Neural progenitor cell (in vitro differentiated cells): Measurements from ENCODE around the gene ACOT6. TPM values are rescaled to one million over a fixed set of nuclear protein-coding genes. Genes with fewer than 3 reads are reported as not detected.
"Not testable (repeated sequence)": the region's sequence is repeated elsewhere in the genome, so short reads cannot be mapped to it uniquely, and the experiment has no call there.

Experiments used
- DNase-seq: peaks from one replicate; pipeline ENCODE4 v3.0.0-alpha.2; 2016; ENCODE audit warnings: low spot score
- H2AFZ ChIP-seq: fragments of 200-600 bp; sonication (generic); replicated peaks from 2 replicates; pipeline ENCODE4 v1.6.1; 2016; ENCODE audit warnings: antibody characterized with exemption
- H3F3A ChIP-seq: fragments of 200-600 bp; sonication (generic); 2 replicates; pipeline ENCODE4 v1.6.1; 2016; ENCODE audit warnings: antibody characterized with exemption, low read depth
- H3K27ac ChIP-seq: fragments of 200-600 bp; sonication (generic); 2 replicates; pipeline ENCODE4 v1.5.1; 2016; ENCODE audit warnings: mild to moderate bottlenecking
- H3K27me3 ChIP-seq: fragments of 200-600 bp; sonication (generic); 2 replicates; pipeline ENCODE4 v1.6.1; 2016; ENCODE audit warnings: mild to moderate bottlenecking, moderate library complexity
- H3K36me3 ChIP-seq: fragments of 200-600 bp; sonication (generic); 2 replicates; pipeline ENCODE4 v1.5.1; 2016
- H3K4me1 ChIP-seq: fragments of 200-600 bp; sonication (generic); 2 replicates; pipeline ENCODE4 v1.6.1; 2016; ENCODE audit warnings: mixed run types
- H3K4me2 ChIP-seq: fragments of 200-600 bp; sonication (generic); 2 replicates; pipeline ENCODE4 v1.6.1; 2016
- H3K4me3 ChIP-seq: fragments of 200-600 bp; sonication (generic); 2 replicates; pipeline ENCODE4 v1.5.1; 2016
- H3K79me2 ChIP-seq: fragments of 200-600 bp; sonication (generic); 2 replicates; pipeline ENCODE4 v1.6.1; 2016; ENCODE audit warnings: low read depth
- H3K9ac ChIP-seq: fragments of 200-600 bp; sonication (generic); 2 replicates; pipeline ENCODE4 v1.6.1; 2016
- H3K9me3 ChIP-seq: fragments of 200-600 bp; sonication (generic); 2 replicates; pipeline ENCODE4 v1.5.1; 2016; ENCODE audit warnings: low read depth
- H4K20me1 ChIP-seq: fragments of 200-600 bp; sonication (generic); 2 replicates; pipeline ENCODE4 v1.6.1; 2016; ENCODE audit warnings: low read depth
- H3K27ac Mint-ChIP-seq: 3 replicates; pipeline ENCODE4 v1.8.0; 2021; ENCODE audit warnings: mixed read lengths
- H3K27me3 Mint-ChIP-seq: 2 replicates; pipeline ENCODE4 v1.8.0; 2022; ENCODE audit warnings: low read depth, mild to moderate bottlenecking, inconsistent platforms, moderate library complexity, mixed read lengths; ENCODE audit not compliant: insufficient read depth
- H3K36me3 Mint-ChIP-seq: 3 replicates; pipeline ENCODE4 v1.8.0; 2021; ENCODE audit warnings: mixed read lengths
- H3K4me1 Mint-ChIP-seq: 3 replicates; pipeline ENCODE4 v1.8.0; 2021; ENCODE audit warnings: mixed read lengths
- H3K4me3 Mint-ChIP-seq: 3 replicates; pipeline ENCODE4 v1.8.0; 2021; ENCODE audit warnings: mild to moderate bottlenecking, moderate library complexity, mixed read lengths
- H3K9me3 Mint-ChIP-seq: 3 replicates; pipeline ENCODE4 v1.8.0; 2020; ENCODE audit warnings: mixed read lengths
- CTCF ChIP-seq: fragments of 200-600 bp; sonication (generic); IDR thresholded peaks from 2 replicates; pipeline ENCODE4 v1.5.1; 2017; ENCODE audit warnings: antibody characterized with exemption, mild to moderate bottlenecking
- EZH2 ChIP-seq: fragments of 200-600 bp; sonication (generic); IDR thresholded peaks from 2 replicates; pipeline ENCODE4 v1.6.1; 2017; ENCODE audit warnings: antibody characterized with exemption, mild to moderate bottlenecking, moderate library complexity
- EZH2phosphoT487 ChIP-seq: fragments of 200-600 bp; sonication (generic); IDR thresholded peaks from 2 replicates; pipeline ENCODE4 v1.6.1; 2017; ENCODE audit warnings: antibody characterized with exemption
- total RNA-seq: library from RNA; depleted of rRNA; stranded (reverse); fragments of >200 nt; gene quantifications from 2 replicates; pipeline ENCODE4 v1.2.3, GENCODE V29; 2015; ENCODE audit warnings: low replicate concordance

ACOT6 gene, protein sequence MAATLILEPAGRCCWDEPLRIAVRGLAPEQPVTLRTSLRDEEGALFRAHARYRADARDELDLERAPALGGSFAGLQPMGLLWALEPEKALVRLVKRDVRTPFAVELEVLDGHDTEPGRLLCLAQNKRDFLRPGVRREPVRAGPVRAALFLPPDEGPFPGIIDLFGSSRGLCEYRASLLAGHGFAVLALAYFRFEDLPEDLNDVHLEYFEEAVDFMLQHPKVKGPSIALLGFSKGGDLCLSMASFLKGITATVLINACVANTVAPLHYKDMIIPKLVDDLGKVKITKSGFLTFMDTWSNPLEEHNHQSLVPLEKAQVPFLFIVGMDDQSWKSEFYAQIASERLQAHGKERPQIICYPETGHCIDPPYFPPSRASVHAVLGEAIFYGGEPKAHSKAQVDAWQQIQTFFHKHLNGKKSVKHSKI
- total RNA-seq: not detected in 2 replicates

GRCh38 chr14:73612339-73613045 is at the start of gene ACOT6:
Gene ACOT6 (plus strand): TSS chr14:73612517. CDS start chr14:73612572, 55 bp downstream.
- H3K4me2 ChIP-seq: peak within 1 kb of the TSS; percentile 82
- peaks cover 69% of the 10 kb centered on the region for H3K27me3 ChIP-seq
- H3K4me1 ChIP-seq: no peaks in the 10 kb centered on the region
- H3F3A ChIP-seq: peaks cover 17% of the 10 kb centered on the region
- Mint-ChIP-seq H3K27me3 (peaks cover 23% of the 10 kb centered on the region), H3K27ac (no peak within 1 kb of the TSS), H3K36me3 (no peaks in the 10 kb centered on the region), H3K9me3 (peaks cover 3% of the 10 kb centered on the region), H3K4me1 (peaks cover 14% of the 10 kb centered on the region), H3K4me3 (peak within 1 kb of the TSS; percentile 92)
- H3K27ac ChIP-seq: no peak within 1 kb of the TSS
- H3K9ac ChIP-seq: peak within 1 kb of the TSS; percentile 57
- H2AFZ ChIP-seq: peak within 1 kb of the TSS; percentile 98
- DNase-seq: peak; percentile 90
- TF ChIP-seq EZH2 (peak; percentile 85), EZH2phosphoT487 (peak; percentile 72), CTCF (no peak)
- no peaks in the 10 kb centered on the region for H3K36me3 ChIP-seq
- H4K20me1 ChIP-seq: no peaks in the 10 kb centered on the region
- no peaks in the 10 kb centered on the region for H3K79me2 ChIP-seq
- peak within 1 kb of the TSS; percentile 84 for H3K4me3 ChIP-seq
- no peaks in the 10 kb centered on the region for H3K9me3 ChIP-seq

DNA sequence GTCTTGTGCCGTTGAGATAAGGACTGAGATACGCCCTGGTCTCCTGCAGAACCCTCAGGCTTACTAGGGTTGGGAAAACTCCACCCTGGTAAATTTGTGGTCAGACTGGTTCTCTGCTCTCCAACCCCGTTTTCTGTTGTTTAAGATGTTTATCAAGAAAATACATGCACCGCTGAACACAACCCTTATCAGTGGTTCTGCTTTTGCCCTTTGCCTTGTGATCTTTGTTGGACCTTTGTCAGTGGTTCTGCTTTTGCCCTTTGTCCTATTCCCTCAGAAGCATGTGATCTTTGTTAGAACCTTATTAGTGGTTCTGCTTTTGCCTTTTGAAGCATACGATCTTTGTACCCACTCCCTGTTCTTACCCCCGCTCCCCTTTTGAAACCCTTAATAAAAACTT is 49.6 kb upstream of the ACOT6 start:
- H3K36me3 Mint-ChIP-seq, H2AFZ ChIP-seq, H3K4me3 ChIP-seq, H3K79me2 ChIP-seq, H3K9ac ChIP-seq, H3K4me3 Mint-ChIP-seq, H4K20me1 ChIP-seq, H3K4me1 ChIP-seq, H3K27ac Mint-ChIP-seq, H3K27ac ChIP-seq, H3K4me2 ChIP-seq, H3K9me3 ChIP-seq, H3K27me3 Mint-ChIP-seq, DNase-seq, H3K27me3 ChIP-seq, H3F3A ChIP-seq, H3K36me3 ChIP-seq: not testable (repeated sequence)
- H3K4me1 Mint-ChIP-seq: peaks cover 14% of the 10 kb centered on the region
- peaks cover 15% of the 10 kb centered on the region for H3K9me3 Mint-ChIP-seq

GRCh38 chr14:73566431-73566830 is 45.9 kb upstream of the ACOT6 start:
- H4K20me1 ChIP-seq, H3K27ac Mint-ChIP-seq, DNase-seq, H3K27me3 Mint-ChIP-seq, H3K9me3 ChIP-seq, H3K4me1 ChIP-seq, H3K9ac ChIP-seq, H3K4me3 Mint-ChIP-seq, H3K27ac ChIP-seq, H3K79me2 ChIP-seq, H3K36me3 Mint-ChIP-seq, H3K4me3 ChIP-seq, H2AFZ ChIP-seq, H3K36me3 ChIP-seq, H3K27me3 ChIP-seq, H3F3A ChIP-seq, H3K4me2 ChIP-seq: not testable (repeated sequence)
- peaks cover 30% of the 10 kb centered on the region for H3K4me1 Mint-ChIP-seq
- peaks cover 17% of the 10 kb centered on the region for H3K9me3 Mint-ChIP-seq

DNA sequence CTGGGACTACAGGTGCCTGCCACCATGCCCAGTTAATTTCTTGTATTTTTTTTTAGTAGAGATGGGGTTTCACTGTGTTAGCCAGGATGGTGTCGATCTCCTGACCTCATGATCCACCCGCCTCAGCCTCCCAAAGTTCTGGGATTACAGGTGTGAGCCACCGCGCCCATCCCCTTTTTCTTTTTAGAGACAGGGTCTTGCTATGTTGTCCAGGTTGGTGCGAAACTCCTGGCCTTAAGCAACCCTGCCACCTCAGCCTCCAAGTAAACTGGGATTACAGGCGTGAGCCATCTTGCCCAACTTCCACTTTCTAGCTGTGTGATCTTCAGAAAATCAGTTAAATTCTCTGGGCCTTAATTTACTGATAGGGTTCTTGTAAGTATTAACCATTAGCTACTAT is 45.4 kb upstream of the ACOT6 start:
- H3K27me3 Mint-ChIP-seq: peaks cover 10% of the 10 kb centered on the region
- H3K4me1 ChIP-seq, H3K4me3 Mint-ChIP-seq, H3K79me2 ChIP-seq, H3K27me3 ChIP-seq, H2AFZ ChIP-seq, H3K4me3 ChIP-seq, H3K9me3 ChIP-seq, DNase-seq, H4K20me1 ChIP-seq, H3K36me3 ChIP-seq, H3K9ac ChIP-seq, H3K27ac ChIP-seq, H3K36me3 Mint-ChIP-seq, H3F3A ChIP-seq, H3K4me2 ChIP-seq, H3K27ac Mint-ChIP-seq: not testable (repeated sequence)
- peaks cover 30% of the 10 kb centered on the region for H3K4me1 Mint-ChIP-seq
- peaks cover 12% of the 10 kb centered on the region for H3K9me3 Mint-ChIP-seq
